GM18499 (cell line): ENCODE data around the gene FAM3D.
"Not testable (repeated sequence)": the region's sequence is repeated elsewhere in the genome, so short reads cannot be mapped to it uniquely, and the experiment has no call there.

Experiments used
- ATAC-seq: cut with Tn5 transposase; IDR thresholded peaks from one replicate; pipeline ENCODE4 v1.9.1; 2021; ENCODE audit warnings: moderate number of reproducible peaks; ENCODE audit not compliant: insufficient read depth, unreplicated experiment

FAM3D gene

GRCh38 chr3:58685641-58686040, 19.1 kb upstream of the FAM3D start:
- no peak for ATAC-seq

DNA sequence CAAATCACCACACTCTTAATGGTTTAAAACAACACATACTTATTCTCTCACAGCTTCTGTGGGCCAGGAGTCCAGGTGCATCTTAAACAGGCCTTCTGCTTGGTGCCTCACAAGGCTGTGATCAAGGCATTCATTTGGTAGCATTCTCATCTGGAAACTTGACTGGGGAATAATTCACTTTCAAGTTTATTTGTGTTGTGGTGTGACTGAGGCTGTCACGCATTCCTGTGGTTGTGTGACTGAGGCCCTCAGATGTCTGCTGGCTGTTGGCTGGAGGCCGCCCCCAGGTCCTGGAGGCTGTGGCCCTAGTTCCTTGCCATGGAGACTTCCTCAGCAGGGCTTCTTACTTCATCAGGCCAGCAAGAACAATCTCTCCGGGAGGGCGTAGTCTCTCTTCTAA, 16.9 kb upstream of the FAM3D start:
- peak; percentile 79 for ATAC-seq

GRCh38 chr3:58683001-58683458, 16.5 kb upstream of the FAM3D start:
- no peak for ATAC-seq

GRCh38 chr3:58681863-58682262, 15.3 kb upstream of the FAM3D start:
- ATAC-seq, result no peak

- ATAC-seq, result no peak
These were observed 14.4 kb upstream of the FAM3D start for GRCh38 chr3:58680879-58681525.

- ATAC-seq, result no peak
These were observed 13.5 kb upstream of the FAM3D start for GRCh38 chr3:58679974-58680666.

- no peak for ATAC-seq
These were observed 12.9 kb upstream of the FAM3D start for GRCh38 chr3:58679446-58679845.

GRCh38 chr3:58678177-58678970, 11.8 kb upstream of the FAM3D start:
- not testable (repeated sequence) for ATAC-seq

- no peak for ATAC-seq
These were observed 6.3 kb upstream of the FAM3D start for GRCh38 chr3:58672880-58673279.

GRCh38 chr3:58672451-58672850, 5.9 kb upstream of the FAM3D start:
- ATAC-seq, result no peak

- ATAC-seq, result no peak
These were observed 4.0 kb upstream of the FAM3D start for GRCh38 chr3:58670506-58671135.

- no peak for ATAC-seq
These were observed 1.7 kb upstream of the FAM3D start for GRCh38 chr3:58668247-58668646.

DNA sequence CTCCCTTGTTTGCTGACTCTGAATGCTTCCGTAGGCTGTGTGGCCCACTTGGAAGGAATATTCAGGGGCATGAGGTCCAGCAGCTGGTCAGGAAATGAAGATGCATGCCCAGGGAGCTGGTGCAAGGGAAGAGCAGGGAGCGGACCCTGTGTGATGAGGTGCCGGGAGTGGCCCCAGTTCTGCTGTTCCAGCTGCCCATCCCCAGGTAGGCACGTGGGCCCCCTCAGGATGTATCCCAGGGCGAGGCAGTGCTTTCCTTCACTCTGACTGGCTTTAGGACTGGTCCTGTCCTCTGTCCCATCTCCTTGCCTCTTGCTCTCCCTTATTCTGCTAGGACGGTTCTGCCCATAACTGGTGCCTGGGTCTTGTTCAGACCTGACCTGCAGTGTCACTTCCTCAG, 1.1 kb upstream of the FAM3D start:
- no peak for ATAC-seq

- ATAC-seq, result no peak
These were observed 655 bp upstream of the FAM3D start for GRCh38 chr3:58667229-58667628.

GRCh38 chr3:58665405-58665804, 1.2 kb downstream of the FAM3D start:
- no peak for ATAC-seq

- no peak for ATAC-seq
These were observed 2.0 kb downstream of the FAM3D start for GRCh38 chr3:58664611-58665010.

- no peak for ATAC-seq
These were observed 4.6 kb downstream of the FAM3D start for GRCh38 chr3:58661836-58662420.

DNA sequence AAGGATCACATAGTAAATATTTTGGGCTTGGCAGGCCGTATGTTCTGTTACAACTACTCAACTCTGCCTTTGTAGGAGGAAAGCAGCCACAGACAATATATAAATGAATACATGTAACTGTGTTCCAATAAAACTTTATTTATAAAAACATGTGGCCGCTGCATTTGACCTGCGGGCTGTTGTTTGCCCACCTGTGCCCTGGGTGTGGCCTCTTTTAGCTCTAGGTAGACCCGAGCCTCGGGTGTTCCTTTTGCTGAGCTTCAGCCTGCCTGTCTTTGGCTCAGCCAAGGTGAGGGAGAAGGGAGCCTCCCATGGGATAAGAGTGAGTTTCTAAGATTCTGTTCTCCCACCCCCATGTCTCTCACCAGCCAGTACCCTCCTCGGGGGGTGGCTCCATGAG, 5.6 kb downstream of the FAM3D start:
- no peak for ATAC-seq

GRCh38 chr3:58659051-58659675, 7.4 kb downstream of the FAM3D start:
- no peak for ATAC-seq

- no peak for ATAC-seq
These were observed 8.1 kb downstream of the FAM3D start for GRCh38 chr3:58658508-58658907.
